SH-SY5Y (cell line): Measurements from ENCODE around the gene DPYD.

ENCODE experiments used
- GATA2 ChIP-seq: IDR thresholded peaks from 2 replicates; pipeline ENCODE4 v1.6.1; 2011; ENCODE audit warnings: mild to moderate bottlenecking, low read depth, low read length
- GATA3 ChIP-seq: IDR thresholded peaks from 2 replicates; pipeline ENCODE4 v1.6.1; 2011; ENCODE audit warnings: low read depth, mild to moderate bottlenecking, low read length, moderate library complexity

DNA sequence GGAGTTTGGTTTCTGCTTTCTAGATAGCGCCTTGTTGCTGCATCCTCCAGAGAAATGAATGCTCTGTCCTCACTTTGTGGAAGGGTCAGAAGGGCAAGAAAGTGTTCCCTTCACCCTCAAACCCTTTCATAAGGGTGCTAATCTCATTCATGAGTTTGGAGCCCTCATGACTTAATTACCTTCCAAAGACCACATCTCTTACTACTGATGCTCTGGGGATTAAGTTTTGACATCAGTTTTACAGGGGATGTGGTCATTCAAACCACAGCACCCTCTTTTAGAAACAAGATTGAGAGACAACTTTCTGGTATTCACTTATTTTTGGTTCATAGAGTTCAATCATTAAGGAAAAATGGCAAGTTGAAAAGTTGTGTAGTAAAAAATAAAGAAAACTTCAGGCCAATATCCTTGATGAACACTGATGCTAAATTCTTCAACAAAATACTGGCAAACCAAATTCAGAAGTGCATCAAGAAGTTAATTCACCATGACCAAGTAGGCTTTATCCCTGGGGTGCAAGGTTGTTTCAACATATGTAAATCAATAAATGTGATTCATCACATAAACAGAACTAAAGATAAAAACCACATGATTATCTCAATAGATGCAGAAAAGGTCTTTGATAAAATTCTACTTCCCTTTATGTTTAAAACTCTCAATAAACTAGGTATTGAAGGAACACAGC is 757.1 kb downstream of the DPYD start:
- TF ChIP-seq GATA2, result no peak
- no peak for TF ChIP-seq GATA3
